PFSK-1 (cell line): Measurements from ENCODE around the gene DCAF8.

Experiments used
- FOXP2 ChIP-seq: optimal IDR thresholded peaks from 2 replicates; pipeline ENCODE3; 2011; ENCODE audit warnings: borderline replicate concordance, control low read depth, inconsistent platforms; ENCODE audit not compliant: insufficient read depth; ENCODE audit errors: extremely low read length, extremely low read depth
- POLR2AphosphoS5 ChIP-seq: IDR thresholded peaks from 2 replicates; pipeline ENCODE4 v1.6.1; 2012; ENCODE audit warnings: low read depth, mild to moderate bottlenecking, control low read depth, low read length, moderate library complexity

- TF ChIP-seq FOXP2 (no peak), POLR2AphosphoS5 (no peak)
Observed at GRCh38 chr1:160211046-160211790, 51.1 kb downstream of the DCAF8 start.
